OCI-LY7 (cell line): ENCODE data around the gene NTRK1. TPM values are rescaled to one million over a fixed set of nuclear protein-coding genes. Genes with fewer than 3 reads are reported as not detected.

Experiments used
- BruUV-seq: library from RNA; stranded (reverse); fragments of 400-500 nt; replicated peaks from 2 replicates; lab custom pipeline; 2021; lab: Mats Ljungman, UMichigan
- CTCF ChIA-PET: fragments of 300-600 bp; sonication (Branson Sonifier 250); formaldehyde crosslinking; loops from one replicate; lab custom pipeline; 2022; ENCODE audit warnings: antibody characterized with exemption; ENCODE audit not compliant: unreplicated experiment; lab: Charles Lee
- POLR2A ChIA-PET: fragments of 300-600 bp; sonication (Branson Sonifier 250); formaldehyde crosslinking; loops from one replicate; lab custom pipeline; 2022; ENCODE audit warnings: antibody characterized with exemption; lab: Charles Lee
- DNase-seq: peaks from one replicate; pipeline ENCODE4 v3.0.0-alpha.2; 2015; ENCODE audit warnings: low spot score
- H2AFZ ChIP-seq: fragments of 200-600 bp; sonication (generic), shearing (Covaris generic); 2 replicates; pipeline ENCODE4 v1.6.1; 2014; ENCODE audit warnings: mild to moderate bottlenecking, antibody characterized with exemption, low read length, moderate library complexity
- H3K27ac ChIP-seq: fragments of 200-600 bp; sonication (generic); 2 replicates; pipeline ENCODE4 v1.5.1; 2014; ENCODE audit warnings: mixed run types, low read depth, mild to moderate bottlenecking, moderate library complexity, low read length, inconsistent platforms; ENCODE audit not compliant: poor library complexity, severe bottlenecking
- H3K36me3 ChIP-seq: fragments of 200-600 bp; sonication (generic); 2 replicates; pipeline ENCODE4 v1.6.1; 2014; ENCODE audit warnings: mild to moderate bottlenecking, antibody characterized with exemption, low read length, moderate library complexity, mixed read lengths; ENCODE audit not compliant: insufficient read depth
- H3K4me1 ChIP-seq: fragments of 200-600 bp; sonication (generic); 2 replicates; pipeline ENCODE4 v1.5.1; 2014; ENCODE audit warnings: mild to moderate bottlenecking, low read length; ENCODE audit not compliant: insufficient read depth, poor library complexity, severe bottlenecking
- H3K4me2 ChIP-seq: fragments of 200-600 bp; sonication (generic); 2 replicates; pipeline ENCODE4 v1.6.1; 2014; ENCODE audit warnings: mild to moderate bottlenecking, low read length
- H3K4me3 ChIP-seq: fragments of 200-600 bp; sonication (generic); 2 replicates; pipeline ENCODE4 v1.5.1; 2014; ENCODE audit warnings: mild to moderate bottlenecking, low read depth, low read length; ENCODE audit not compliant: poor library complexity, severe bottlenecking
- H3K79me2 ChIP-seq: fragments of 200-600 bp; sonication (generic); 2 replicates; pipeline ENCODE4 v1.6.1; 2016; ENCODE audit warnings: low read depth, mild to moderate bottlenecking, low read length, moderate library complexity, mixed read lengths; ENCODE audit not compliant: insufficient read depth
- H3K9me2 ChIP-seq: fragments of 200-600 bp; sonication (generic); 2 replicates; pipeline ENCODE4 v1.6.1; 2016; ENCODE audit warnings: mild to moderate bottlenecking, low read length, mixed read lengths; ENCODE audit not compliant: insufficient read depth
- H3K9me3 ChIP-seq: fragments of 200-600 bp; sonication (generic); 2 replicates; pipeline ENCODE4 v1.6.1; 2014; ENCODE audit warnings: mild to moderate bottlenecking, mixed run types, low read length, mixed read lengths
- H4K20me1 ChIP-seq: fragments of 200-600 bp; sonication (generic); 2 replicates; pipeline ENCODE4 v1.6.1; 2014; ENCODE audit warnings: mild to moderate bottlenecking, antibody characterized with exemption, low read length, moderate library complexity, mixed read lengths; ENCODE audit not compliant: insufficient read depth
- EZH2phosphoT487 ChIP-seq: fragments of 200-600 bp; sonication (generic); IDR thresholded peaks from 2 replicates; pipeline ENCODE4 v1.6.1; 2018; ENCODE audit warnings: low read depth, borderline replicate concordance, mild to moderate bottlenecking, mixed run types, antibody characterized with exemption, low read length, moderate library complexity, mixed read lengths
- intact Hi-C: fragments of 100-400 bp; cut with micrococcal nuclease; formaldehyde crosslinking; loops from one replicate; pipeline ENCODE4 v1.10.0; 2022; ENCODE audit not compliant: unreplicated experiment
- total RNA-seq, 2 experiments: library from RNA; depleted of rRNA in 1 of 2; stranded (reverse); fragments of >200 nt in 1 of 2; shearing (Covaris generic) in 1 of 2; gene quantifications; 2 replicates each; pipeline ENCODE4 v1.2.3, GENCODE V29; 2014 to 2022
- TF ChIP-seq, protein P1 (sequence below): fragments of 200-600 bp; sonication (generic); conservative IDR thresholded peaks from 2 replicates; pipeline ENCODE4 v1.5.1; 2014; ENCODE audit warnings: mild to moderate bottlenecking, antibody characterized with exemption, low read length, moderate library complexity, mixed read lengths

NTRK1 gene
- total RNA-seq, 2 experiments from 2014 or later, result not detected

DNA sequence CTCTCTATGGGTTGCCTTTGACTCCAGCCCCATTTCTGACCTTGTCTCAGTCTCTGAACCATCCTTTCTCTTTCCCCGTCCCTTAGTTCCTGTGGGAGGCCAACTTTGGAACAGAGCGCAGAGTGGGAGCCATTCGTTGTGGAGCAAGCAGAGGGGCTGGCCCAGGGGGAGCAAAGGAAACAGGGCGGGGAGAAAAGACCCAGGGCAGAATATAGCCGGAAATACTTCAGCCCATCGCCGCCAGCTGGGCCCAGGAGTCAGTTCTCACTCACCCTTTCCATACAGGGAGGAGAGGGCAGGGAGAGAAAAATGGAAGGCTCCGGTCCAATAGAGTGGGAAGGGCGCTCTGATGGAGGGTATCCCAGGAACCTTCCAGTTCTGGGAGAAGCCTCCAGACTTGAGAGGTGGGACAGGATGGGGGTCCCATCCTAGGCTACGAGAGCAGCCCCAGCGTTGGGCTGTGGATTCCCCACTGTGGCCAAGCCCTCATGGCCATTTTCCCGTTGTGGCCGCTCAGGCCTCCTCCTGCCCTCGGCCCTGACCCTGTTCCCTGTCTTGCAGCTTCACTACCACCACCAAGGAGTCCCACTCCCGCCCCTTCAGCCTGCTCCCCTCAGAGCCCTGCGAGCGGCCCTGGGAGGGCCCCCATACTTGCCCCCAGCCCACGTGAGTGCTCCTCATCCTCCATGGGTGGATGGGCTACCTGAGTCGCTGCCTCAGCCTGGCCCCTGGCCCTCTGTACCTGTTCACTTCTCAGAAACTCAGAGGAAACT lies 43.7 kb downstream of the NTRK1 start:
- POLR2A ChIA-PET, result no interaction called here

DNA sequence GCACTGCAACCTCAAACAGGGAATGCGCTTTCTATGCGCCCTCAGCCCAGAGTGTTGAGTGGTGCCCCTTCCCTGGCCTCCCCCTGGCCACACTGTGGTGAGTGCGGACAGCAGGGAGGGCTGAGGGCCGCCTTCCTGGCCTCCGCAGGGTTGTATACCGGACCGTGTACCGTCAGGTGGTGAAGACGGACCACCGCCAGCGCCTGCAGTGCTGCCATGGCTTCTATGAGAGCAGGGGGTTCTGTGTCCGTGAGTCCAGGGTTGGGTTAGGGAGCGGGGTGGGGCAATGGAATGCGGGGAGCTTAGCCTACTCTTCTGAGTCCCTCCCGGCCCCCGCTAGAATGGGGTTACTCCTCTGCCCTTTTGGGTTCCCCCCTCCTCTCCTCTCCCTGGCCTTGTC lies 44.5 kb downstream of the NTRK1 start:
- intact Hi-C loops, result no loop called here
- BruUV-seq, result no TSS peak
- Histone ChIP-seq H3K36me3 (no peaks in the 10 kb centered on the region), H4K20me1 (no peaks in the 10 kb centered on the region), H3K4me3 (no peak overlapping the region), H3K27ac (no peak overlapping the region), H3K9me2 (no peaks in the 10 kb centered on the region), H3K9me3 (no peaks in the 10 kb centered on the region), H3K4me1 (no peaks in the 10 kb centered on the region), H2AFZ (no peak overlapping the region), H3K79me2 (no peaks in the 10 kb centered on the region), H3K4me2 (no peak overlapping the region)
- CTCF ChIA-PET, result no interaction called here
- TF ChIP-seq EZH2phosphoT487, result no peak
- TF ChIP-seq, protein P1, sequence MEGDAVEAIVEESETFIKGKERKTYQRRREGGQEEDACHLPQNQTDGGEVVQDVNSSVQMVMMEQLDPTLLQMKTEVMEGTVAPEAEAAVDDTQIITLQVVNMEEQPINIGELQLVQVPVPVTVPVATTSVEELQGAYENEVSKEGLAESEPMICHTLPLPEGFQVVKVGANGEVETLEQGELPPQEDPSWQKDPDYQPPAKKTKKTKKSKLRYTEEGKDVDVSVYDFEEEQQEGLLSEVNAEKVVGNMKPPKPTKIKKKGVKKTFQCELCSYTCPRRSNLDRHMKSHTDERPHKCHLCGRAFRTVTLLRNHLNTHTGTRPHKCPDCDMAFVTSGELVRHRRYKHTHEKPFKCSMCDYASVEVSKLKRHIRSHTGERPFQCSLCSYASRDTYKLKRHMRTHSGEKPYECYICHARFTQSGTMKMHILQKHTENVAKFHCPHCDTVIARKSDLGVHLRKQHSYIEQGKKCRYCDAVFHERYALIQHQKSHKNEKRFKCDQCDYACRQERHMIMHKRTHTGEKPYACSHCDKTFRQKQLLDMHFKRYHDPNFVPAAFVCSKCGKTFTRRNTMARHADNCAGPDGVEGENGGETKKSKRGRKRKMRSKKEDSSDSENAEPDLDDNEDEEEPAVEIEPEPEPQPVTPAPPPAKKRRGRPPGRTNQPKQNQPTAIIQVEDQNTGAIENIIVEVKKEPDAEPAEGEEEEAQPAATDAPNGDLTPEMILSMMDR, result no peak
- no peak for DNase-seq
- POLR2A ChIA-PET, result no interaction called here

More for the DNA sequence above, 43.7 kb downstream of the NTRK1 start:
- Histone ChIP-seq H2AFZ (no peak overlapping the region), H3K36me3 (no peaks in the 10 kb centered on the region), H3K27ac (no peak overlapping the region), H3K4me1 (no peaks in the 10 kb centered on the region), H3K4me3 (no peak overlapping the region), H3K79me2 (no peaks in the 10 kb centered on the region), H3K9me3 (no peaks in the 10 kb centered on the region), H3K9me2 (no peaks in the 10 kb centered on the region), H3K4me2 (no peak overlapping the region), H4K20me1 (no peaks in the 10 kb centered on the region)
- no peak for DNase-seq
- BruUV-seq, result no TSS peak
- no peak for TF ChIP-seq EZH2phosphoT487
- TF ChIP-seq, protein P1, result no peak
- intact Hi-C loops, result no loop called here
- CTCF ChIA-PET, result no interaction called here

DNA sequence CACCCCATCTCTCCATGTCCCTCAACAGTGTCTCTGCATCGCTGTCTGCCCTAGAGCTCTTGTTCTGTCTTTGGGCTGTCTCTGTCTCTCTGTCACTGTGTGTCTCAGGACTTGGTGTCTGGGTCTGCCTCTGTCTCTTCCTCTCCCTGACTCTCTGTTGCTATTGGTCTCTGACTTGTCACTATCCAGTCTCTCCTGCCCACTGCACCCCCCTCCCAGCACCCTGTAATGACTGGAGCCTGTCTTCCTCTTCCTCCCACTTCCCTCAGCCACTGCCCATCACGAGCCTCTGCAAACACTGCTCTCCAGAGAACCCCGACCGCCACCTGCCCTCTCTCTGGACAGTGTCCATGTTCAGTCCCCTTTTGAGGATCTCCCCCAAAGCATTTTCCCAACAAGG lies 45.0 kb downstream of the NTRK1 start:
- CTCF ChIA-PET, result no interaction called here
- Histone ChIP-seq H3K27ac (no peak overlapping the region), H3K9me3 (no peaks in the 10 kb centered on the region), H3K36me3 (no peaks in the 10 kb centered on the region), H2AFZ (no peak overlapping the region), H3K4me1 (no peaks in the 10 kb centered on the region), H3K9me2 (no peaks in the 10 kb centered on the region), H3K4me2 (no peak overlapping the region), H3K79me2 (no peaks in the 10 kb centered on the region), H3K4me3 (no peak overlapping the region), H4K20me1 (no peaks in the 10 kb centered on the region)
- intact Hi-C loops, result no loop called here
- POLR2A ChIA-PET, result no interaction called here
- no peak for TF ChIP-seq EZH2phosphoT487
- TF ChIP-seq, protein P1, result no peak
- no TSS peak for BruUV-seq
- DNase-seq, result no peak
